HepG2 (cell line): ENCODE results near the gene ATAD3C. TPM values are rescaled to one million over a fixed set of nuclear protein-coding genes. Genes with fewer than 3 reads are reported as not detected.

Experiments
- CCAR2 ChIP-seq: fragments of 200-400 bp; formaldehyde crosslinking; optimal IDR thresholded peaks from 2 replicates; pipeline ENCODE3; 2018; ENCODE audit warnings: low read depth, mild to moderate bottlenecking, low read length, moderate library complexity
- ELF3 ChIP-seq: IDR thresholded peaks from 2 replicates; pipeline ENCODE4 v1.6.1; 2016; ENCODE audit warnings: missing genetic modification reagents, missing compliant biosample characterization
- FOSL1 ChIP-seq: sonication (generic); formaldehyde crosslinking; IDR thresholded peaks from 2 replicates; pipeline ENCODE4 v1.9.0; 2021; ENCODE audit warnings: missing genetic modification reagents, borderline replicate concordance
- GLI4 ChIP-seq: sonication (generic); formaldehyde crosslinking; IDR thresholded peaks from 2 replicates; pipeline ENCODE4 v1.5.1; 2020; ENCODE audit warnings: missing genetic modification reagents, mild to moderate bottlenecking, moderate library complexity, borderline replicate concordance
- MEF2D ChIP-seq: sonication (generic); formaldehyde crosslinking; IDR thresholded peaks from 2 replicates; pipeline ENCODE4 v1.5.1; 2020; ENCODE audit warnings: mild to moderate bottlenecking, missing genetic modification reagents
- PAWR ChIP-seq: sonication (generic); formaldehyde crosslinking; IDR thresholded peaks from 2 replicates; pipeline ENCODE4 v1.4.0; 2020; ENCODE audit warnings: missing genetic modification reagents, mild to moderate bottlenecking, borderline replicate concordance
- PITX1 ChIP-seq: sonication (generic); formaldehyde crosslinking; IDR thresholded peaks from 2 replicates; pipeline ENCODE4 v1.5.1; 2020; ENCODE audit warnings: mild to moderate bottlenecking, missing genetic modification reagents
- RARA ChIP-seq: IDR thresholded peaks from 2 replicates; pipeline ENCODE4 v1.6.1; 2016; ENCODE audit warnings: missing genetic modification reagents, missing compliant biosample characterization
- RBM22 ChIP-seq: fragments of 200-400 bp; formaldehyde crosslinking; optimal IDR thresholded peaks from 2 replicates; pipeline ENCODE3; 2017; ENCODE audit warnings: mild to moderate bottlenecking, low read length, moderate library complexity
- SP1 ChIP-seq, 2 experiments: fragments of 450-650 bp in 1 of 2; sonication (generic) in 1 of 2; formaldehyde crosslinking in 1 of 2; IDR thresholded peaks; 2 replicates each; pipeline versions ENCODE4 v1.4.0 to v1.6.1; 2016 to 2020; ENCODE audit warnings: missing genetic modification reagents in 1 of 2
- TARDBP ChIP-seq: sonication (generic); formaldehyde crosslinking; IDR thresholded peaks from 2 replicates; pipeline ENCODE4 v1.8.0; 2022; ENCODE audit warnings: mild to moderate bottlenecking, missing genetic modification reagents
- ZNF138 ChIP-seq: sonication (generic); formaldehyde crosslinking; IDR thresholded peaks from 2 replicates; pipeline ENCODE4 v1.5.0; 2020; ENCODE audit warnings: mild to moderate bottlenecking, low read depth, missing genetic modification reagents
- ZNF333 ChIP-seq: sonication (generic); formaldehyde crosslinking; IDR thresholded peaks from 2 replicates; pipeline ENCODE4 v1.4.0; 2020; ENCODE audit warnings: mild to moderate bottlenecking, missing genetic modification reagents, borderline replicate concordance
- ZNF614 ChIP-seq: IDR thresholded peaks from 2 replicates; pipeline ENCODE4 v1.6.1; 2018; ENCODE audit warnings: missing biosample characterization, missing genetic modification reagents, inconsistent platforms, borderline replicate concordance
- ZNF678 ChIP-seq: sonication (generic); formaldehyde crosslinking; IDR thresholded peaks from 2 replicates; pipeline ENCODE4 v1.4.0; 2020; ENCODE audit warnings: mild to moderate bottlenecking, missing genetic modification reagents
- ZNF773 ChIP-seq: sonication (generic); formaldehyde crosslinking; IDR thresholded peaks from 2 replicates; pipeline ENCODE4 v1.4.0; 2020; ENCODE audit warnings: missing genetic modification reagents, borderline replicate concordance
- ZNF83 ChIP-seq: sonication (generic); formaldehyde crosslinking; IDR thresholded peaks from 2 replicates; pipeline ENCODE4 v1.4.0; 2020; ENCODE audit warnings: missing genetic modification reagents, mild to moderate bottlenecking, borderline replicate concordance
- polyA plus RNA-seq, 8 experiments: library from polyadenylated mRNA; depleted of rRNA in 3 of 8; stranded (reverse) in 7 of 8; unstranded in 1 of 8; fragments of >200 nt; fragmentation: Illumina TruSeq in 4 of 8; extraction: Trizol in 4 of 8; gene quantifications; 2 replicates each; pipeline versions ENCODE4 v1.2.1 to v1.2.3, GENCODE V29; 2011 to 2016; ENCODE audit warnings: low read depth in 4 of 8, missing spikeins in 1 of 8, mixed read lengths in 1 of 8; ENCODE audit not compliant: insufficient read depth in 1 of 8
- total RNA-seq, 5 experiments: library from RNA; depleted of rRNA; stranded (reverse); fragments of >200 nt; fragmentation: Illumina TruSeq; extraction: Trizol; gene quantifications; 2 replicates each; pipeline ENCODE4 v1.2.3, GENCODE V29; 2016; ENCODE audit warnings: low read depth in 1 of 5
- TF ChIP-seq, protein P1 (sequence below): sonication (generic); formaldehyde crosslinking; IDR thresholded peaks from 2 replicates; pipeline ENCODE4 v1.4.0; 2020; ENCODE audit warnings: mild to moderate bottlenecking, missing genetic modification reagents
- TF ChIP-seq, protein P2 (sequence below): sonication (generic); formaldehyde crosslinking; IDR thresholded peaks from 2 replicates; pipeline ENCODE4 v1.5.0; 2020; ENCODE audit warnings: missing genetic modification reagents
- TF ChIP-seq, protein P3 (sequence below): conservative IDR thresholded peaks from 2 replicates; pipeline ENCODE4 v1.6.1; 2018; ENCODE audit warnings: missing genetic modification reagents

ATAD3C gene
- total and polyA plus RNA-seq, 2 of the 13 experiments (the other 11 are each of a cell fraction or from before 2014, with no cell fraction given), result 2.4 to 3.2 TPM

DNA sequence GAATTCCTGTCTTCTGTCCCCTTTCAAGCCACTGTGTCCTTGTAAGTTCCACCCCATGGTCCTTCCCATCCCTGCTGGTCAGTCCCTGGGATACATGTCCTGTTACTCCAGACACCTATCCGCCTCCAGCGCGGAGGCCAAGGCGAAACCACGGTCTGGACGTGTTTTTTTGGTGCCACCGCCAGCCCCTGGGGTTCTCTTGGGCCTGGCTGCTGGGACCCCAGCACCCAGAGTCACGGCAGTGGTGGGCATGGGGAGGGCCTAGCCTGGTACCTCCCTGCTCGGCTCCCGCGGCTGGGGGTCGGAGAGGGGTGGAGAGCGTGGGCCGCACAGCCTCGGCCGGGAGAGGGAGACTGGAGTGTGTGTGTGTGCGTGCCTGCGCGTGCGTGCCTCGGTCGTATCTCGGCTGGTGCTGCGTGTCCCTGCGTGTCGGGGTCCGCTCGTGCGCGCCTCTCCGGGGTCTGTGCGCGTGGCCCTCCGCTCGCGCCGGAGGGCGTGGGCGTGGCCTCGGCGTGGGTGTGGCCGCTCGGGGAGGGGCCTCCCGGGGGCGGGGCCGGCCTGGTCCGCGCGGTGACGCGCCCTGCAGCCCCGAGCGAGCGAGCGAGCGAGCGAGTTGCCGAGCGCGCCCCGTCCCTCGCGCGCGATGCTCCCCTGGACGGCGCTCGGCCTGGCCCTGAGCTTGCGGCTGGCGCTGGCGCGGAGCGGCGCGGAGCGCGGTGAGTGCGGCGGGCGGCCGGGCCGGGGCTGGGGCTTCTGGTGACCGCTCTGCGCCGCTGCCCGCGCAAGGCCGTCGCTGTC is 14.2 kb upstream of the ATAD3C start, which contains the start of gene VWA1 (continued):
- TF ChIP-seq, protein P1, sequence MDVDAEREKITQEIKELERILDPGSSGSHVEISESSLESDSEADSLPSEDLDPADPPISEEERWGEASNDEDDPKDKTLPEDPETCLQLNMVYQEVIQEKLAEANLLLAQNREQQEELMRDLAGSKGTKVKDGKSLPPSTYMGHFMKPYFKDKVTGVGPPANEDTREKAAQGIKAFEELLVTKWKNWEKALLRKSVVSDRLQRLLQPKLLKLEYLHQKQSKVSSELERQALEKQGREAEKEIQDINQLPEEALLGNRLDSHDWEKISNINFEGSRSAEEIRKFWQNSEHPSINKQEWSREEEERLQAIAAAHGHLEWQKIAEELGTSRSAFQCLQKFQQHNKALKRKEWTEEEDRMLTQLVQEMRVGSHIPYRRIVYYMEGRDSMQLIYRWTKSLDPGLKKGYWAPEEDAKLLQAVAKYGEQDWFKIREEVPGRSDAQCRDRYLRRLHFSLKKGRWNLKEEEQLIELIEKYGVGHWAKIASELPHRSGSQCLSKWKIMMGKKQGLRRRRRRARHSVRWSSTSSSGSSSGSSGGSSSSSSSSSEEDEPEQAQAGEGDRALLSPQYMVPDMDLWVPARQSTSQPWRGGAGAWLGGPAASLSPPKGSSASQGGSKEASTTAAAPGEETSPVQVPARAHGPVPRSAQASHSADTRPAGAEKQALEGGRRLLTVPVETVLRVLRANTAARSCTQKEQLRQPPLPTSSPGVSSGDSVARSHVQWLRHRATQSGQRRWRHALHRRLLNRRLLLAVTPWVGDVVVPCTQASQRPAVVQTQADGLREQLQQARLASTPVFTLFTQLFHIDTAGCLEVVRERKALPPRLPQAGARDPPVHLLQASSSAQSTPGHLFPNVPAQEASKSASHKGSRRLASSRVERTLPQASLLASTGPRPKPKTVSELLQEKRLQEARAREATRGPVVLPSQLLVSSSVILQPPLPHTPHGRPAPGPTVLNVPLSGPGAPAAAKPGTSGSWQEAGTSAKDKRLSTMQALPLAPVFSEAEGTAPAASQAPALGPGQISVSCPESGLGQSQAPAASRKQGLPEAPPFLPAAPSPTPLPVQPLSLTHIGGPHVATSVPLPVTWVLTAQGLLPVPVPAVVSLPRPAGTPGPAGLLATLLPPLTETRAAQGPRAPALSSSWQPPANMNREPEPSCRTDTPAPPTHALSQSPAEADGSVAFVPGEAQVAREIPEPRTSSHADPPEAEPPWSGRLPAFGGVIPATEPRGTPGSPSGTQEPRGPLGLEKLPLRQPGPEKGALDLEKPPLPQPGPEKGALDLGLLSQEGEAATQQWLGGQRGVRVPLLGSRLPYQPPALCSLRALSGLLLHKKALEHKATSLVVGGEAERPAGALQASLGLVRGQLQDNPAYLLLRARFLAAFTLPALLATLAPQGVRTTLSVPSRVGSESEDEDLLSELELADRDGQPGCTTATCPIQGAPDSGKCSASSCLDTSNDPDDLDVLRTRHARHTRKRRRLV, result no peak
- TF ChIP-seq PITX1 (CRISPR knock-in tag) (peak; percentile 64; the same call in 1 of the 2 replicates), SP1 (IDR thresholded peaks at IDR 0.05) (no peak), SP1 (CRISPR knock-in tag; IDR thresholded peaks at IDR 0.05) (peak; percentile 89), ZNF773 (CRISPR knock-in tag) (no peak), PAWR (CRISPR knock-in tag) (no peak), ELF3 (CRISPR knock-in tag) (no peak), RBM22 (no peak), GLI4 (CRISPR knock-in tag) (0 out of 2 replicates have a peak, but pooled peaks have one; percentile 51), FOSL1 (no peak), CCAR2 (no peak), MEF2D (no peak), ZNF83 (CRISPR knock-in tag) (0 out of 2 replicates have a peak, but pooled peaks have one; percentile 83), ZNF333 (CRISPR knock-in tag) (0 out of 2 replicates have a peak, but pooled peaks have one; percentile 28), TARDBP (peak; percentile 31; the same call in 1 of the 2 replicates), ZNF614 (CRISPR knock-in tag) (no peak), RARA (CRISPR knock-in tag) (peak; percentile 47; the same call in 1 of the 2 replicates), ZNF678 (CRISPR knock-in tag) (no peak), ZNF138 (CRISPR knock-in tag) (0 out of 2 replicates have a peak, but pooled peaks have one; percentile 39)
- TF ChIP-seq, protein P2, sequence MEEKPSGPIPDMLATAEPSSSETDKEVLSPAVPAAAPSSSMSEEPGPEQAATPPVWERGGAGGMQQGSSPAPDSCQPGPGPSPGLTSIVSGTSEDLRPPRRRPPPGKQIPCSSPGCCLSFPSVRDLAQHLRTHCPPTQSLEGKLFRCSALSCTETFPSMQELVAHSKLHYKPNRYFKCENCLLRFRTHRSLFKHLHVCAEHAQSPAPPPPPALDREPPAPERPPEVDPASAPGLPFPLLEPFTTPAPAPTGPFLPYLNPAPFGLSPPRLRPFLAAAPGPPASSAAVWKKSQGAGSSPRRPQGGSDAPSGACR (CRISPR knock-in tag), result 0 out of 2 replicates have a peak, but pooled peaks have one; percentile 31
- TF ChIP-seq, protein P3, sequence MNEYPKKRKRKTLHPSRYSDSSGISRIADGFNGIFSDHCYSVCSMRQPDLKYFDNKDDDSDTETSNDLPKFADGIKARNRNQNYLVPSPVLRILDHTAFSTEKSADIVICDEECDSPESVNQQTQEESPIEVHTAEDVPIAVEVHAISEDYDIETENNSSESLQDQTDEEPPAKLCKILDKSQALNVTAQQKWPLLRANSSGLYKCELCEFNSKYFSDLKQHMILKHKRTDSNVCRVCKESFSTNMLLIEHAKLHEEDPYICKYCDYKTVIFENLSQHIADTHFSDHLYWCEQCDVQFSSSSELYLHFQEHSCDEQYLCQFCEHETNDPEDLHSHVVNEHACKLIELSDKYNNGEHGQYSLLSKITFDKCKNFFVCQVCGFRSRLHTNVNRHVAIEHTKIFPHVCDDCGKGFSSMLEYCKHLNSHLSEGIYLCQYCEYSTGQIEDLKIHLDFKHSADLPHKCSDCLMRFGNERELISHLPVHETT, result no peak
